ENCODE data around the gene ANKFN1.
"Not testable (repeated sequence)": the region's sequence is repeated elsewhere in the genome, so short reads cannot be mapped to it uniquely, and the experiment has no call there.

Gene ANKFN1

GRCh38 chr17:56326001-56326359, 172.7 kb downstream of the ANKFN1 start:
- no peak for DNase-seq (ENCODE audit: low read depth)

GRCh38 chr17:56347639-56348038, 194.4 kb downstream of the ANKFN1 start:
- DNase-seq (ENCODE audit: low read depth): no peak

GRCh38 chr17:56350592-56350991, 197.3 kb downstream of the ANKFN1 start:
- DNase-seq (ENCODE audit: low read depth): no peak

- DNase-seq (ENCODE audit: low read depth): no peak
Measured at GRCh38 chr17:56351675-56352074, 198.4 kb downstream of the ANKFN1 start.

GRCh38 chr17:56358651-56359050, 205.4 kb downstream of the ANKFN1 start:
- DNase-seq (ENCODE audit: low read depth): no peak

GRCh38 chr17:56359518-56359917, 206.2 kb downstream of the ANKFN1 start:
- DNase-seq (ENCODE audit: low read depth): no peak

- no peak for DNase-seq (ENCODE audit: low read depth)
Measured at GRCh38 chr17:56367366-56367765, 214.1 kb downstream of the ANKFN1 start.

GRCh38 chr17:56373981-56374833, 220.9 kb downstream of the ANKFN1 start:
- no peak for DNase-seq (ENCODE audit: low read depth)

GRCh38 chr17:56389356-56389755, 236.1 kb downstream of the ANKFN1 start:
- no peak for DNase-seq (ENCODE audit: low read depth)

- DNase-seq (ENCODE audit: low read depth): no peak
Measured at GRCh38 chr17:56392321-56392720, 239.0 kb downstream of the ANKFN1 start.

GRCh38 chr17:56393156-56393555, 239.9 kb downstream of the ANKFN1 start:
- DNase-seq (ENCODE audit: low read depth): no peak

GRCh38 chr17:56395787-56396186, 242.5 kb downstream of the ANKFN1 start:
- DNase-seq (ENCODE audit: low read depth): no peak

- DNase-seq (ENCODE audit: low read depth): no peak
Measured at GRCh38 chr17:56407086-56407485, 253.8 kb downstream of the ANKFN1 start.

- not testable (repeated sequence) for DNase-seq (ENCODE audit: low read depth)
Measured at GRCh38 chr17:56412356-56412755, 259.1 kb downstream of the ANKFN1 start.

- DNase-seq (ENCODE audit: low read depth): no peak
Measured at GRCh38 chr17:56416682-56417351, 263.5 kb downstream of the ANKFN1 start.

- DNase-seq (ENCODE audit: low read depth): no peak
Measured at GRCh38 chr17:56424005-56424404, 270.7 kb downstream of the ANKFN1 start.

GRCh38 chr17:56424543-56425044, 271.3 kb downstream of the ANKFN1 start:
- DNase-seq (ENCODE audit: low read depth): no peak

GRCh38 chr17:56425483-56425882, 272.2 kb downstream of the ANKFN1 start:
- no peak for DNase-seq (ENCODE audit: low read depth)

- DNase-seq (ENCODE audit: low read depth): no peak
Measured at GRCh38 chr17:56426901-56427300, 273.6 kb downstream of the ANKFN1 start.

- DNase-seq (ENCODE audit: low read depth): no peak
Measured at GRCh38 chr17:56431736-56432135, 278.5 kb downstream of the ANKFN1 start.

GRCh38 chr17:56432443-56432842, 279.2 kb downstream of the ANKFN1 start:
- DNase-seq (ENCODE audit: low read depth): no peak

GRCh38 chr17:56434610-56435009, 281.3 kb downstream of the ANKFN1 start:
- no peak for DNase-seq (ENCODE audit: low read depth)

GRCh38 chr17:56436142-56436541, 282.9 kb downstream of the ANKFN1 start:
- no peak for DNase-seq (ENCODE audit: low read depth)

All from non-pigmented ciliary epithelial cell (primary cell).